Lower leg skin (tissue), 3 donors: ENCODE results near the gene PCED1A.

ENCODE experiments used
- CTCF ChIP-seq, 3 donors: fragments of 450-650 bp; IDR thresholded peaks; one replicate each; pipeline ENCODE4 v1.5.1; 2016; ENCODE audit warnings: antibody characterized with exemption in 3 of 3, mild to moderate bottlenecking in 3 of 3, moderate library complexity in 2 of 3
- POLR2A ChIP-seq, 2 donors: fragments of 450-650 bp; IDR thresholded peaks; one replicate each; pipeline ENCODE4 v1.6.1; 2016 to 2017; ENCODE audit warnings: antibody characterized with exemption in 2 of 2, mild to moderate bottlenecking in 1 of 2, moderate library complexity in 1 of 2

- TF ChIP-seq CTCF (IDR thresholded peaks at IDR 0.05) (no peak), POLR2A (IDR thresholded peaks at IDR 0.05) (no peak)
Observed at GRCh38 chr20:2887715-2888114, 47.3 kb upstream of the PCED1A start.
